Retina (tissue), 1 donor: Measurements from ENCODE around the gene GMDS.

ENCODE experiments used
- DNase-seq: peaks from one replicate; pipeline ENCODE4 v3.0.0-alpha.2; 2016

Gene GMDS

DNA sequence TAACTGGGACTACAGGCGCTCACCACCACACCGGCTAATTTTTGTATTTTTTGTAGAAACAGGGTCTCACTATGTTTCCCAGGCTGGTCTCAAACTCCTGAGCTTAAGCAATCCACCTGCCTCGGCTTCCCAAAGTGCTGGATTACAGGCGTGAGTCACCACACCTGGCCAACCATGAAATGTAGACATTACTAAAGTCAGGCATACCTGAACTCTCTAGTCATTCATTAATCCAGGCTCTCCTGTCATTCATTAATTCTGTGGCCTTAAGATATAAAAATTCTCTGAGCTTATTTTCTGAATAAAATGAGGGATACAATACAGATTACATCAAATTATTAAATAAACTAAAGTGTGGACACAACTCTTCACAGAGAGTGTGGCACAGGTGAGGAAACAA lies 159.7 kb downstream of the GMDS start:
- DNase-seq: no peak

DNA sequence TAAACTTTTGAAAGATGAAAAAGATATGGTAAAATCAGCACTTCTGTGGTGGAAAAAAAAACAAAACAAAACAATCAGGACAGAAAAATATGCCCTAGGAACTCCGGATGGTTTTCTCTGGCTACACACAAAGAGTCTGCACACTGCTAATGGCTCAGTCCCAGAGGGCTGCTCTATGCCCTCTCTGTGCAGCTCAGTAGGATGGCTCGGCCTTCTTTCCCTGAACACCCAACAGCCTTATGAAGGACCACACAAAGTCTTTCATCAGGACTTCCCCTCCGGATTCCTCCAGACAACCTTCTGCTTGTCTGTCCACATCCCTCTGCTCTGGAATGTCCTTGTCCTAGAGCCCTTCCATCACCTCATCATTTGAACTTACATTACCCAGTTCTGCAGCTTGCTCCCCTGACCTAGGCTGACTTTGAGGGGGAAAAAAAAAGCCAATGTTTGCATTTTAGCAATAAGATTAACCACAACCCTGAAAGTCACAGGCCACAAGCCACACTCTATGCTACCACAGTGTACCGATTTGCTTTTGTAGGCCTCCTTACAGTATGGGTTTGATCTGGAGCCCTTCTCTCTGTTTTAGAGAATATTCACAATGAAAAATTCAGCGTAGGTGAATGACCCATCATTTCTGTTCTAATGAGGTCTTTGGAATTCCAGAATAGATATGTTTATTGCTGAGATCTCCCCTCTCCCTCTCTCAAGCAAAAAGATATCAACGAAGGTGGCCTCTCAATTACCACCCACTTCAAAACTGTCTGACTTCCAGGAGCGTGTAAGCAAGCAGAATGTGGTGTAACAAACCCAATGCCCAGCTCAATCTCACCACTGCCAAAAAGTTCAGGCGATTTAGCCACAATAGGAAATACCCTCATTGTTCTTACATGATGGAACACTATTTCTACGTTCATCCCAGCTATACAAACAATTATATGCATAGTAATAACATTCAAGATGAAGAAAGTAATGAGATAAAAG lies 164.0 kb downstream of the GMDS start:
- DNase-seq: no peak

DNA sequence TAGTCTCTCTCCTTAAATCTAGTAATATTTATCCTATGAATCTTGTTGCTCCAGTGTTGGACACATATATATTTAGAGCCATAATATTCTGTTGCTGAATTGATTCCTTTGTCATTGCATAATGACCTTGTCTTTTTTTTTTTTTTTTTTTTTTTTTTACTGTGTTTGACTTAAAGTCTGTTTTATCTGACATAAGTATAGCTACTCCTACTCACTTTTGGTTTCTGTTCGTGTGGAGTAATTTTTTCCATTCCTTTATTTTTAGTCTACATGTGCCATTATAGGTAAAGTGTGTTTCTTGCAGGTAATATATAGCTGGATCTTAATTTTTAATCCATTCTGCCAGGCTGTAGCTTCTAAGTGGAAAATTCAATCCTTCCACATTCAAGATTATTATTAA lies 166.5 kb downstream of the GMDS start:
- DNase-seq: no peak

DNA sequence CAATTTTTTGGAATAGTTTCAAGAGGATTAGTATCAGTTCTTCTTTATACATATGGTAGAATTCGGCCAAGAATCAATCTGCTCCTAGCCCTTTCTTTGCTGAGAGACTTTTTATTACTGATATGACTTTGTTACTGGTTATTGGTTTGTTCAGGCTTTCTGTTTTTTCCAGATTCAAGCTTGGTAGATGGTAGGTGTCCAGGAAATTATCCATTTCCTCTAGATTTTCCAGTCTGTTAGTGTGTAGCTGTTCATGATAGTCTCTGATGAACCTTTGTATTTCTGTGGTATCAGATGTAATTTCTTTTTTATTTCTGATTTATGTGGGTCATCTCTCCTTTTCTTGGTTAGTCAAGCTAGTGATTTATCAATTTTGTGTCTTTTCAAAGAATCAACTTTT lies 167.6 kb downstream of the GMDS start:
- DNase-seq: no peak

DNA sequence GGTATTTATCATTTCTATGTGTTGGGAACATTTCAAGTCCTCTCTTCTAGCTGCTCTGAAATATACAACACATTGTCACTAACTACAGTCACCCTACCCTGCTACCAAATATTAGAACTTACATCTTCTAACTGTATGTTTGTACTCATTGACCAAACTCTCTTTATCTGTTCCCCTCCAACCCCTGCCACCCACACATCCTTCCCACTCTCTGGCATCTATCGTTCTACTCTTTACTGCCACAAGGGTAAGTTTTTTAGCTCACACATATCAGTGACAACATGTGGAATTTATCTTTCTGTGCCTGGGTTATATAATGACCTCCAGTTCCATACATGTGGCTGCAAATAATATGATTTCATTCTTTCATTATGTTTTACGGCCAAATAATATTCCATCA lies 171.9 kb downstream of the GMDS start:
- DNase-seq: no peak

- no peak for DNase-seq
These were observed 173.0 kb downstream of the GMDS start for GRCh38 chr6:2072453-2072852.

GRCh38 chr6:2063547-2063946 lies 181.9 kb downstream of the GMDS start:
- peak; percentile 9 for DNase-seq

- no peak for DNase-seq
These were observed 183.5 kb downstream of the GMDS start for GRCh38 chr6:2061880-2062279.

GRCh38 chr6:2055911-2056310 lies 189.5 kb downstream of the GMDS start:
- DNase-seq: no peak

DNA sequence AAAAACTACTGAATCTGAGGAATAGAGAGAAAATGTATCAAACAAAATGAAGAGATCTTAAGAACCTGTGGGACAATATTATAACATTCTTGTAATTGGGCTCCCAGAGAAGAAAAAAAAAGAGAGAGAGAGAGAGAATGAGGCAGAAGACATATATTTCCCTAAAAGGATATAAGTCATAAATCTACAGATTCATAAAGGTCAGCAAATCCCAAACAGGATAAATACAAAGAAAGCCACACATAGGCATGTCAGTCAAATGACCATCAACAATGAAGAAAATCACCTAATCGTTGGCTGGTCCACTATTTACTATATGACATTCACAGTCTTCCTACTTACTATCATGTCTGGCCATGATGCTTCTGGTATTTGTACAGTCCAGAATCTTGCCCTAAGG lies 190.3 kb downstream of the GMDS start:
- DNase-seq: no peak

DNA sequence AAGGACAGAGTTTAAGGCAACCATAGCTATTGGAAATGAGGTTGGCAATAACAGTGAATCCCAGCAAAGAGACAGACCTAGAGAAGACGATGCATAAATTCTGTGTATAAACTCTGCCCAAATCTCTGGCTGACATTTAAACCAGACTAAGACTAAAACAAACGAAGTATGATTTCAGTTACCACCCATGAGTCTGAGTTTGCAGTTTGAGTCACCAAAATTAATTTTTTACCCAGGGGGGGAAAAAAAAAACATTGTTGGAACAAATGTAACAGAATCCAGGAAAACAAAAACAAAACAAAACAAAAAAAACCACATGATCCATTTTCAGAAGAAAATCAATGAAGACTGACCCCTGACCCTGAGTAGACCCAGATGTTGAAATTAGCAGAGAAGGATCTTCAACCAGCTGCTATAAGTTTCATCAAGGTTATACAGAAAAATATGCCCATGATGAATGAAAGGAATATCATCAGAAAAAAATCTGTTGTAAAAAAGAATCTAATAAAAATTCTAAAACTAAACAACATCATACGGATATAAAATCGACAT lies 190.8 kb downstream of the GMDS start:
- no peak for DNase-seq

GRCh38 chr6:2053691-2054090 lies 191.7 kb downstream of the GMDS start:
- no peak for DNase-seq

GRCh38 chr6:2047855-2048254 lies 197.6 kb downstream of the GMDS start:
- DNase-seq: no peak

DNA sequence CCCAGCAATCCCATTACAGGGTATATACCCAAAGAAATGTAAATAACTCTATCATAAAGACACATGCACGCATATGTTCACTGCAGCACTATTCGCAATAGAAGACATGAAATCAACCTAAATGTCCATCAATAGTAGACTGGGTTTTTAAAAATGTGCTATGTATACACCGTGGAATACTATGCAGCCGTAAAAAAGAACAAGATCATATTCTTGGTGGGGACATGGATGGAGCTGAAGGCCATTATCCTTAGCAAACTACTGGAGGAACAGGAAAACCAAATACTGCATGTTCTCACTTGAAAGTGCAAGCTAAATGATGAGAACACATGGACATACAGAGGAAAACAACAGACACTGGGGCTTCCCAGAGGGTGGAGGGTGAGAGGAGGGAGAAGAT lies 201.2 kb downstream of the GMDS start:
- DNase-seq: no peak

- DNase-seq: no peak
These were observed 202.3 kb downstream of the GMDS start for GRCh38 chr6:2042956-2043648.

- no peak for DNase-seq
These were observed 207.3 kb downstream of the GMDS start for GRCh38 chr6:2038092-2038491.

DNA sequence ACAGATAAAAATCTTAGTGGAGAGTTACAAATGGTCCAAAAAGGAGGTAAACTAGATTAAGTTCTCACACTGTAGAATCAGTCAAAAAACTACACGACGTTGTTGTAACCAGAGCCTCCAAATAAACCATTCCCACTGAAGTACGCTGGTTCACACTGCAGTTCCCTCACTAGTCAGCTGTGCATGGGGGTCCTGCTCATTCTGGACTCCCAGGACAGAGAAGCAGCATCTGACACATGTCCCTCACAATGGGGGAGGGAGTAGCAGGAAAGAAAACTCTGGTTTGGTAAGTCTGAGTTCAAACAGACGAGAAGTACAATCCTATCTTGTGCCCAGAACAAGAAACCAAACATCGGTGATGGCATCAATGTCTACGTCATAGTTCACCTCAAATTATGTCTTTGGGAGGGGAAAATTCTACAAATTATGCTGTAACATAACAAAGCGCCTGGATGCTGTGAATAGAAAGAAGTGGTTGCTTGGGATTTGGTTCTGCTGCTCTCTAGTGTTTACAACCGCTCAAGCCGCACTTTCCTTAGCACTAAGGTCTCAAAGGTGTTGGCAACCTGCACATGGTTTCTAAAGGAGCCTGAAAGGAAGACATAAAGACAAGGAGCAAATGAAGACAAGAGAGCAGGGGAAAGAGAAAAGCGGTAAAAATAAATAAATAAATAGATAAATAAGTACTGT lies 208.0 kb downstream of the GMDS start:
- no peak for DNase-seq

DNA sequence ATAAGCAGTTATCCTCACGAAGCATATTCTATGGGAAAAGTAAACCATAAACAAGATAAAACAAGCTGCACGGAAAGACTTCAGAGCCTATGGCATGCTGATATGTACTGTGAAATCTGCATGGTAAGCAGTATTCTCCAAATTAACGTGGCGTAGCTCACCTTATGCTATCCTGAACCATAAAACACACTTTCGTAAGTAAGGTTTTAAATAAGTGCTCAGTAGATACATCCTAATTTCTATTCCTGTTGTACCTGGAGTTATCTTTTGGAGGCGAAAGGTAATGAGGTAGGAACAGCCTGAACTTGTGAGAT lies 208.7 kb downstream of the GMDS start:
- no peak for DNase-seq

DNA sequence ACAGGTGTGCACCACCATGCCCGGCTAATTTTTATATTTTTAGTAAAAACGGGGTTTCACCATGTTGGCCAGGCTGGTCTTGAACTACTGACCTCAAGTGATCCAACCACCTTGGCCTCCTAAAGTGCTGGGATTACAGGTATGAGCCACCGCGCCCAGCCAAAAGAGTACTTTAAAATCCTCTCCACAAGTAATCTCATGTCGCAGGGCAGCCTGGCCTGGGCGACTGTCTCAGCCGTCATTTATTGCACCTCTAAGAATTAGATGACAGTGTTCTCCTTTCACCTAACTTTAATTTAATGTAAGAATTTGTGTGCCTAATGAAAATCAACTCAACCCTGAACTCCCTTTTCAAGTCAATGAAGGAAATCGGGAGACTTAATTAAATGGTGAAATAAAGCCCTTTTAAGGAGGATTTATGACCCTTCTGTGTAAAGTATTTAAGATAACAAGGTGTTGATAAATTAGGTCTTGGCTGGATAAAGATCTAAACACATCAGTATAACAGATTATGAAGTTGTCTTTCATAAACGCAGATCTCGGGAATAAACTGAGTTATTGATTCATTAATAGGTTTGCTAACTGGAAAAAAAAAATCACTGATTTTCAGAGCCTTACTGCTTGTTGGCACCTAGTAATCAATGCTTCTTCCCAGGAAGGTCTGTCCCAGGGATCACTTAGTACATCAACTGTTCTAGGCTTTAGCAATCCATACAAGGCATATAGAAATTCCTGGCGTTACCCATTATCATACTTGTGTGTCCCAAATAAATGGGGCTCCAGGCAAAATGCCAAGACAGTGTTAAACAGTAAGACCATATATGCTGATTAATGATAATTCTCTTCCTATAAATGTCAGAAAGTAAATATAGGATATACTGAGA lies 209.3 kb downstream of the GMDS start:
- no peak for DNase-seq

DNA sequence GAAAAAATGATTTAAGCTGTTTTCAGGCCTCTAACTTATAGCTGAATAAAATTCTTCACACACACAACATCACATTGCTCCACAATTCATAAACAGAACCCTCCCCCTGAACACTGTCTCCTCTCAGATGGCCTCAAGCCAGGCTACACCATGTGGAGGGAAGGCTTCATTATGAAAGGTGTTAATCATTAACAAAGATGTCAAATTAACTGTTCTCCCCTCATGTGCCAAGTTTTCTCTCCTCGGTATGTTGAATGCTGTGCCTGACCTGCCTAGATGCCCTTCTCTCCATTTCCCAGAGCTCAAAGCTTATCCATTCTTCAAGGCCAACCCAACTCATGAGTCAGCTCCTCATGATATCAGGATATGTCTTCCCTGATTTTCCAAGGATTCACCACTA lies 210.4 kb downstream of the GMDS start:
- DNase-seq: no peak

DNA sequence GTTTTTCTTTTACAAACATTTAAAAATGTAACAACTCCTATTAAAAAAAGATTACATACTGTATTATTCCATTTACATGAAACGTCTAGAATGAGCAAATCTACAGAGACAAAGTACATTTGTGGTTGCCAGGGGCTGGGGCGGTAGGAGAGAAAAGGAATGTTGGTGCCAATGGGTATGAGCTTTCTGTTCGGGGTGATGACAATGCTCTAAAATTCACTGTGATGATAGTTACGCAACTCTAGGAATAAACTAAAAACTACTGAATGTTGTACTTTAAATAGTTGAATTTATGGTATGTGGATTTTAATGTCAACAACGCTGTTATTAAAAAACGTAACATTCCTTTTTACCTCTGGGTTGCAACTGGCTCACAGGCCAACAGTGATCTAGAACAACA lies 211.1 kb downstream of the GMDS start:
- no peak for DNase-seq

GRCh38 chr6:2033544-2033943 lies 211.9 kb downstream of the GMDS start:
- DNase-seq: no peak
